Measurements from ENCODE around the gene GPR146.

Gene GPR146

DNA sequence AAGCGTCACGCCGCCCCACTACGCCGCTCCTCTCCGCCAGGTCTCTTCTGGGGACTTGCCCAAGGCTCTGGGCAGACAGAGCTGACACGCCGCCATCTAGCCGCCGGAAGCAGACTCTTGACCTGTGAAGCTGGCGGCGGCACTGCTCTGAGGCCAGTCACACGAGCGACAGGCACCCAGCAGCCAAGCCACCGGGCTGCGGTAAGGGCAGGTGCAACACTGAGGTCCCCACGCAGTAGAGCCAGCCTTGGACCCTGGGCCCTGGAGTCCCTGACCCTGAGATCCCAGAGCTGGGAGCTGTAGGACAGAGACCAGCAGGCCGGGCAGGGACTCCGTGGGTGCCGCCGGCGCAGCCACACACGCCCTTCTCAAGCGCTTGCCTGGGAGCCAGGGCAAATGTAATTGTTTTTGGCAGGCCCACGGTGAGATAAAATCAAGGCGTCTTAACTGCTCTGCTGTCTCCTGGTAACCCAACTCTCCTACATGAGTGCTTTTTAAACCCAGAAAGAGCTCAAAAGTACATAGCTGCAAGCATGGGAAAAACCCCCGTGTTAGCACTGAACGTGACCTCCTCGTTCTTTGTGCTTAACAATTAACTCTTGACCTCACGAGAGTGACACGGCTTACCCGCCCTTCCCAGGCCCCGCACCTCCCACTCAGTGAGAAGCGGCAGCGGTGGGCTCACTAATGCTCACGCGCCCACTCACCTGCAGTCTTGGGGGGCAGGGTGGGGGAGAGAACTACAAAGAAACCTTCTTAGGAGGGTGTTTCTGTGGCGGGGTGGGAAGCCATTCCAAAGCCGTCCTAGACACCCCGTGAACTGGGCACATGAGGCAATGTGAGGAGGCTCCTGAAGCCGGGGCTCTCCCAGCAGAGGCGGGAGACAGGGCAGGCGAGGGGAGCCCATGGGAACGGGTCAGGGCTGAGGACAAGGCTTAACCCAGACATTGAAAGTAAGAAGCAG, 52.1 kb downstream of the GPR146 start:
- no peak overlapping the region for H3K27ac ChIP-seq (ENCODE audit: low read length)
- no peak overlapping the region for H3K4me2 ChIP-seq (ENCODE audit: low read depth, low read length)
- H3K9ac ChIP-seq (ENCODE audit: low read length), result no peak overlapping the region

DNA sequence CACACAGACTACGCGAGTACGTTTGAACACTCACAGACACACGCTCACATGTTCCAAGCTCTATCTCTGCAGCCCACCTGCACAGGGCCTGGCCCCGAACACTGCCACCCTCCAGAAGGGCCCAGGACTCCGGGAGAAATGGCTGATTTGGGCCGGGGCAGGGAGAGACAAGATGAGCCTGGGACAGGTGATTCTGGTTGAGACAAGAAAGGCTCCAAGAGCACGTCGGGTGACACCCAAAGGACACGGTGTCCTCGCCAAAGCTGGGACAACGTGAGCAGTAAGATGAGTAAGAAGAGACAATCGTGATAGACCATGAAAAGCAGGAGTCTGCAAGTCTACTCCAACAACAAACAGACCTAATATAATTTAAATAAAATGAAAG, 52.8 kb downstream of the GPR146 start:
- H3K9me2 ChIP-seq (replicated peaks; ENCODE audit: insufficient read depth, low read length), result no peaks in the 10 kb centered on the region
- H3K4me1 ChIP-seq (ENCODE audit: low read length), result no peaks in the 10 kb centered on the region
- no peaks in the 10 kb centered on the region for H3K36me3 ChIP-seq (replicated peaks; ENCODE audit: insufficient read depth, low read length)
- no peak for TF ChIP-seq EZH2phosphoT487 (IDR thresholded peaks at IDR 0.05; ENCODE audit: low read length)
- TF ChIP-seq, protein P1, sequence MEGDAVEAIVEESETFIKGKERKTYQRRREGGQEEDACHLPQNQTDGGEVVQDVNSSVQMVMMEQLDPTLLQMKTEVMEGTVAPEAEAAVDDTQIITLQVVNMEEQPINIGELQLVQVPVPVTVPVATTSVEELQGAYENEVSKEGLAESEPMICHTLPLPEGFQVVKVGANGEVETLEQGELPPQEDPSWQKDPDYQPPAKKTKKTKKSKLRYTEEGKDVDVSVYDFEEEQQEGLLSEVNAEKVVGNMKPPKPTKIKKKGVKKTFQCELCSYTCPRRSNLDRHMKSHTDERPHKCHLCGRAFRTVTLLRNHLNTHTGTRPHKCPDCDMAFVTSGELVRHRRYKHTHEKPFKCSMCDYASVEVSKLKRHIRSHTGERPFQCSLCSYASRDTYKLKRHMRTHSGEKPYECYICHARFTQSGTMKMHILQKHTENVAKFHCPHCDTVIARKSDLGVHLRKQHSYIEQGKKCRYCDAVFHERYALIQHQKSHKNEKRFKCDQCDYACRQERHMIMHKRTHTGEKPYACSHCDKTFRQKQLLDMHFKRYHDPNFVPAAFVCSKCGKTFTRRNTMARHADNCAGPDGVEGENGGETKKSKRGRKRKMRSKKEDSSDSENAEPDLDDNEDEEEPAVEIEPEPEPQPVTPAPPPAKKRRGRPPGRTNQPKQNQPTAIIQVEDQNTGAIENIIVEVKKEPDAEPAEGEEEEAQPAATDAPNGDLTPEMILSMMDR (IDR thresholded peaks at IDR 0.05; ENCODE audit: low read length), result no peak
- no peak for TF ChIP-seq EZH2 (optimal IDR thresholded peaks at IDR 0.05; ENCODE audit: low read depth, low read length)
- no peaks in the 10 kb centered on the region for H4K20me1 ChIP-seq (ENCODE audit: insufficient read depth, low read length)
- H3K4me3 ChIP-seq (ENCODE audit: low read length), result no peak overlapping the region
- no peak for DNase-seq
- H3F3A ChIP-seq (ENCODE audit: insufficient read depth, low read length), result no peaks in the 10 kb centered on the region
- no peak overlapping the region for H2AFZ ChIP-seq (ENCODE audit: low read length)
- no peaks in the 10 kb centered on the region for H3K79me2 ChIP-seq (ENCODE audit: low read length)
- H3K9ac ChIP-seq (ENCODE audit: low read length), result no peak overlapping the region
- H3K27ac ChIP-seq (ENCODE audit: low read length), result no peak overlapping the region
- no peaks in the 10 kb centered on the region for H3K27me3 ChIP-seq (replicated peaks; ENCODE audit: insufficient read depth, low read length)
- H3K4me2 ChIP-seq (ENCODE audit: low read depth, low read length), result no peak overlapping the region
- H3K9me3 ChIP-seq (replicated peaks; ENCODE audit: insufficient read depth, low read length), result no peaks in the 10 kb centered on the region

More for the DNA sequence above, 52.1 kb downstream of the GPR146 start:
- Histone ChIP-seq H3K79me2 (ENCODE audit: low read length) (no peaks in the 10 kb centered on the region), H2AFZ (ENCODE audit: low read length) (no peak overlapping the region), H3K4me1 (ENCODE audit: low read length) (no peaks in the 10 kb centered on the region), H3K9me2 (replicated peaks; ENCODE audit: insufficient read depth, low read length) (no peaks in the 10 kb centered on the region), H3F3A (ENCODE audit: insufficient read depth, low read length) (no peaks in the 10 kb centered on the region), H3K4me3 (ENCODE audit: low read length) (no peak overlapping the region), H3K27me3 (replicated peaks; ENCODE audit: insufficient read depth, low read length) (no peaks in the 10 kb centered on the region), H3K36me3 (replicated peaks; ENCODE audit: insufficient read depth, low read length) (no peaks in the 10 kb centered on the region), H3K9me3 (replicated peaks; ENCODE audit: insufficient read depth, low read length) (no peaks in the 10 kb centered on the region), H4K20me1 (ENCODE audit: insufficient read depth, low read length) (no peaks in the 10 kb centered on the region)
- TF ChIP-seq EZH2 (optimal IDR thresholded peaks at IDR 0.05; ENCODE audit: low read depth, low read length), result no peak
- TF ChIP-seq, protein P1 (IDR thresholded peaks at IDR 0.05; ENCODE audit: low read length), result no peak
- TF ChIP-seq EZH2phosphoT487 (IDR thresholded peaks at IDR 0.05; ENCODE audit: low read length), result no peak
- DNase-seq, result no peak

DNA sequence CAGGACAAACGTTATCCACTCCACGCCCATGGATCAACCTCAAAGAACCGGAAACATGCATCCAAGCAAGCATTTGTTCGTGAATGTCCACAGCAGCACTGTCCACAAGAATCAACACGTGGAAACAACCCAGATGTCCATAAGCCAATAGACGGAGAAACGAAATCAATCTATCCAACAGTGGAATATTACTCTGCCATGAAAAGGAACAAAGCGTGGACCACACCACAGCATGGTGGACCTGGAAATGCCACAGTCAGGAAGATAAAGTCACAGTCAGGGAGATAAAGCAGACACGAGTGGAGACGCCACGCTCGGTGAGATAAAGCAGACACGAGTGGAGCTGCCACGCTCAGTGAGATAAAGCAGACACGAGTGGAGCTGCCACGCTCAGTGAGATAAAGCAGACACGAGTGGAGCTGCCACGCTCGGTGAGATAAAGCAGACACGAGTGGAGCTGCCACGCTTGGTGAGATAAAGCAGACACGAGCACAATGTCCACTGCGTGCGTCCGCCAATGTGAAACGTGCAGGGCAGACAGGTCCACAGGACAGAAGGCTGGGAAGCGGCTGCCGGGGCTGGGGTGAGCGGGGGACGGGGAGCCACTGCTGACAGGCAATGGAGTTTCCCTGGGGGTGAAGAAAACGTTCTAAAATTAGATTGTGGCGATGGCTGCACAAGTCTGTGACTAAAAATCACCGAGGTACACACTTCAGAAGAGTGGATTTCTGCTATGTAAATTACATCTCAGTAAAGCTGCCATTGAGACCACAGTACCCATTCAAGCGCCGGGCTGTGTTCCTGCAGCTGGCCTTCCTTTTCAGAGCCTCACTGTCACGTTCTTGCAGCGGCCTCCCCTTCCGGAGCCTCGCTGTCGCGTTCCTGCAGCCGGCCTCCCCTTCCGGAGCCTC, 54.2 kb downstream of the GPR146 start:
- Histone ChIP-seq H3K4me3 (ENCODE audit: low read length) (no peak overlapping the region), H3K27ac (ENCODE audit: low read length) (no peak overlapping the region)

More for the DNA sequence above, 54.2 kb downstream of the GPR146 start:
- Histone ChIP-seq H3K9me3 (replicated peaks; ENCODE audit: insufficient read depth, low read length) (no peaks in the 10 kb centered on the region), H3K79me2 (ENCODE audit: low read length) (0 out of 2 replicates have a peak, but pooled peaks cover 1% of the 10 kb centered on the region), H3K4me1 (ENCODE audit: low read length) (no peaks in the 10 kb centered on the region), H3K36me3 (replicated peaks; ENCODE audit: insufficient read depth, low read length) (no peaks in the 10 kb centered on the region), H3K9me2 (replicated peaks; ENCODE audit: insufficient read depth, low read length) (no peaks in the 10 kb centered on the region), H3F3A (ENCODE audit: insufficient read depth, low read length) (no peaks in the 10 kb centered on the region), H3K4me2 (ENCODE audit: low read depth, low read length) (no peak overlapping the region), H2AFZ (ENCODE audit: low read length) (no peak overlapping the region), H3K9ac (ENCODE audit: low read length) (no peak overlapping the region), H4K20me1 (ENCODE audit: insufficient read depth, low read length) (no peaks in the 10 kb centered on the region), H3K27me3 (replicated peaks; ENCODE audit: insufficient read depth, low read length) (no peaks in the 10 kb centered on the region)
- TF ChIP-seq EZH2 (optimal IDR thresholded peaks at IDR 0.05; ENCODE audit: low read depth, low read length) (no peak), EZH2phosphoT487 (IDR thresholded peaks at IDR 0.05; ENCODE audit: low read length) (no peak)
- TF ChIP-seq, protein P1 (IDR thresholded peaks at IDR 0.05; ENCODE audit: low read length), result no peak
- DNase-seq, result no peak

All from MM.1S (cell line).